ENCODE measurements around the gene FCHSD2. TPM values are rescaled to one million over a fixed set of nuclear protein-coding genes. Genes with fewer than 3 reads are reported as not detected.
A peak's percentile ranks its signal among the peaks of the same experiment; 100 is the strongest.

The FCHSD2 gene
- 8.1 and 9.1 TPM in 2 replicates for total RNA-seq (2014; rRNA removed; shearing (Covaris generic))
- 17.6 and 19.8 TPM in 2 replicates for polyA plus RNA-seq (2016; fragmentation: Nextera tagmentation; extraction: Ambion mirVana)

DNA sequence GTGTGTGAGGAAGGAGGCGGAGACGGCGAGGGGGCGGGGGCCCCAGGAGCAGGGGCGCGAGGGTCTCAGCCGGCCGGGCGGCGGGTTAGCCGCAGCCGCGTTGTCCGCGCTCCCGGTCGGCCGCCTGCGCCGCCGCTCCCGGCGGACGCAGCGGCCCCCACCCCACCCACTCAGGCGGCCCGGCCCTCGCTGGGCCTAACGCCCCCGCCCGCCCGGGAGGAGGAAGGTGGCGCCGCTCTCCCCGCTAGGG, at the start of gene FCHSD2:
FCHSD2 (minus strand) TSS at position 191 of the 250 bp plus-strand sequence. CDS start 441 bp downstream, outside the sequence.
- peaks cover 45% of the 10 kb centered on the region for H3K79me2 ChIP-seq (ENCODE audit: insufficient read depth)
- peak within 1 kb of the TSS; percentile 84 for H2AFZ ChIP-seq
- H4K20me1 ChIP-seq (ENCODE audit: insufficient read depth) = no peaks in the 10 kb centered on the region
- peak within 1 kb of the TSS; percentile 93 for H3K4me3 ChIP-seq
- DNase-seq = no peak
- in situ Hi-C loops (cut with MboI) = no loop called here
- 0% methylated on average over 6 to 11 of the region's 35 CpGs for WGBS, 2 experiments (ENCODE audit: low coverage in 1 of 2, low lambda C conversion rate in 2 of 2, missing lambda C conversion rate in 2 of 2)
- H3K27ac ChIP-seq = peak within 1 kb of the TSS; percentile 57
- H3K4me2 ChIP-seq (ENCODE audit: unreplicated experiment) = peak within 1 kb of the TSS; percentile 94
- H3K4me1 ChIP-seq (ENCODE audit: insufficient read depth) = peaks cover 14% of the 10 kb centered on the region
- no peaks in the 10 kb centered on the region for H3K36me3 ChIP-seq (ENCODE audit: low read depth)
- H3K27me3 ChIP-seq (replicated peaks; ENCODE audit: insufficient read depth) = no peaks in the 10 kb centered on the region
- TF ChIP-seq EZH2 (IDR thresholded peaks at IDR 0.05; ENCODE audit: insufficient read depth, poor library complexity, severe bottlenecking) = no peak
- TF ChIP-seq EZH2phosphoT487 (IDR thresholded peaks at IDR 0.05; ENCODE audit: insufficient read depth, low read depth) = no peak
- H3F3A ChIP-seq (ENCODE audit: insufficient read depth) = peaks cover 24% of the 10 kb centered on the region; the same call in 1 of the 2 replicates
- peak within 1 kb of the TSS; percentile 86 for H3K9ac ChIP-seq
- no peaks in the 10 kb centered on the region for H3K9me2 ChIP-seq (ENCODE audit: insufficient read depth)
- H3K9me3 ChIP-seq (ENCODE audit: low read depth) = no peaks in the 10 kb centered on the region

DNA sequence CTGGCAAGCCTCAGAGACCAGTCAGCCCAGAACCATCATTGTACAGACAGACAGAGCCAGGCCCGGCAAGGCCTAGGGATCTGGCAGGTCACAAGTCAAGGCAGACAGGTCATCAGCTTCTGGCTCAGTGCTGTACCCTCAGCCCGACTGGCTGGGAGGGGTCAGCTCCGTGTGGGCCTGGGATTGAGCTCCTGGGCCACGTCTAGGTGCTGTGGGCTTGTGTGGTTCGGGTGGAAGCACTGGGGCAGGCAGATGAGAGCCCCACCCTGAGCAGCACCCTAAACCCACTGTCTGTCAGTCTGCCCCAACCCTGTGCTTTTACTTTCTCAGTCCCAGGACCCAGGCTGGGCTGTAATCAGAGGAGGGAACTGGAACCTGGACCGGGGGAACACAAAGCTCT, 49.0 kb upstream of the FCHSD2 start:
- Histone ChIP-seq H3K4me3 (no peak overlapping the region), H3K27me3 (replicated peaks; ENCODE audit: insufficient read depth) (no peaks in the 10 kb centered on the region), H3K9ac (no peak overlapping the region), H3K9me2 (ENCODE audit: insufficient read depth) (no peaks in the 10 kb centered on the region), H3K9me3 (ENCODE audit: low read depth) (no peaks in the 10 kb centered on the region), H3K4me2 (ENCODE audit: unreplicated experiment) (no peak overlapping the region), H3F3A (ENCODE audit: insufficient read depth) (peaks cover 6% of the 10 kb centered on the region; the same call in 1 of the 2 replicates), H3K36me3 (ENCODE audit: low read depth) (no peaks in the 10 kb centered on the region), H4K20me1 (ENCODE audit: insufficient read depth) (no peaks in the 10 kb centered on the region), H3K79me2 (ENCODE audit: insufficient read depth) (no peaks in the 10 kb centered on the region), H2AFZ (no peak overlapping the region), H3K27ac (no peak overlapping the region), H3K4me1 (ENCODE audit: insufficient read depth) (peaks cover 18% of the 10 kb centered on the region)
- WGBS, 2 experiments (ENCODE audit: low coverage in 1 of 2, low lambda C conversion rate in 2 of 2, missing lambda C conversion rate in 2 of 2) = 69 to 73% methylated on average over 5 to 6 of the region's 6 CpGs
- TF ChIP-seq EZH2phosphoT487 (IDR thresholded peaks at IDR 0.05; ENCODE audit: insufficient read depth, low read depth) = no peak
- no peak for TF ChIP-seq EZH2 (IDR thresholded peaks at IDR 0.05; ENCODE audit: insufficient read depth, poor library complexity, severe bottlenecking)
- no peak for DNase-seq
- in situ Hi-C loops (cut with MboI) = no loop called here

DNA sequence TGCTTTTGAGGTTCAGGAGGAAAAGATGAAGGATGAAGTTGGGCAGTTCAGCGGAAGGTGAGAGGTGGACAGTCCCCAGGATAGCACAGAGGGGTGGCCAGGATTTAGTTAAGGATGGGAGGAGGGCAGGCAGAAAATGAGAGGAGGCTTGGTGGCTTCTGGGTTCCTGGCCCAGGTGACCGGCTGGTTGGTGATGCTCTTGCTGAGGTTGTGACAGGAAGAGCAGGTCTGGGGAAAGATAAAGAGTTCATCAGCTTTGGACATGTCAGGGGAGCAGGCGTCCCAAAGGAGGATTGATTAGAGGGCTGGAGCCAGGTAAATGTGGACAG, 48.4 kb upstream of the FCHSD2 start:
- no peaks in the 10 kb centered on the region for H4K20me1 ChIP-seq (ENCODE audit: insufficient read depth)
- no peaks in the 10 kb centered on the region for H3K9me2 ChIP-seq (ENCODE audit: insufficient read depth)
- no peak overlapping the region for H3K4me2 ChIP-seq (ENCODE audit: unreplicated experiment)
- TF ChIP-seq EZH2phosphoT487 (IDR thresholded peaks at IDR 0.05; ENCODE audit: insufficient read depth, low read depth) (no peak), EZH2 (IDR thresholded peaks at IDR 0.05; ENCODE audit: insufficient read depth, poor library complexity, severe bottlenecking) (no peak)
- in situ Hi-C loops (cut with MboI) = no loop called here
- H3K4me3 ChIP-seq = no peak overlapping the region
- WGBS, 2 experiments (ENCODE audit: low coverage in 1 of 2, low lambda C conversion rate in 2 of 2, missing lambda C conversion rate in 2 of 2) = 93 to 96% methylated on average over 3 of the region's 3 CpGs
- H2AFZ ChIP-seq = no peak overlapping the region
- H3K27ac ChIP-seq = no peak overlapping the region
- H3K36me3 ChIP-seq (ENCODE audit: low read depth) = no peaks in the 10 kb centered on the region
- H3K27me3 ChIP-seq (replicated peaks; ENCODE audit: insufficient read depth) = no peaks in the 10 kb centered on the region
- H3K4me1 ChIP-seq (ENCODE audit: insufficient read depth) = peaks cover 22% of the 10 kb centered on the region
- H3K9ac ChIP-seq = no peak overlapping the region
- H3K79me2 ChIP-seq (ENCODE audit: insufficient read depth) = no peaks in the 10 kb centered on the region
- H3F3A ChIP-seq (ENCODE audit: insufficient read depth) = peaks cover 9% of the 10 kb centered on the region; the same call in 1 of the 2 replicates
- no peaks in the 10 kb centered on the region for H3K9me3 ChIP-seq (ENCODE audit: low read depth)
- DNase-seq = no peak

DNA sequence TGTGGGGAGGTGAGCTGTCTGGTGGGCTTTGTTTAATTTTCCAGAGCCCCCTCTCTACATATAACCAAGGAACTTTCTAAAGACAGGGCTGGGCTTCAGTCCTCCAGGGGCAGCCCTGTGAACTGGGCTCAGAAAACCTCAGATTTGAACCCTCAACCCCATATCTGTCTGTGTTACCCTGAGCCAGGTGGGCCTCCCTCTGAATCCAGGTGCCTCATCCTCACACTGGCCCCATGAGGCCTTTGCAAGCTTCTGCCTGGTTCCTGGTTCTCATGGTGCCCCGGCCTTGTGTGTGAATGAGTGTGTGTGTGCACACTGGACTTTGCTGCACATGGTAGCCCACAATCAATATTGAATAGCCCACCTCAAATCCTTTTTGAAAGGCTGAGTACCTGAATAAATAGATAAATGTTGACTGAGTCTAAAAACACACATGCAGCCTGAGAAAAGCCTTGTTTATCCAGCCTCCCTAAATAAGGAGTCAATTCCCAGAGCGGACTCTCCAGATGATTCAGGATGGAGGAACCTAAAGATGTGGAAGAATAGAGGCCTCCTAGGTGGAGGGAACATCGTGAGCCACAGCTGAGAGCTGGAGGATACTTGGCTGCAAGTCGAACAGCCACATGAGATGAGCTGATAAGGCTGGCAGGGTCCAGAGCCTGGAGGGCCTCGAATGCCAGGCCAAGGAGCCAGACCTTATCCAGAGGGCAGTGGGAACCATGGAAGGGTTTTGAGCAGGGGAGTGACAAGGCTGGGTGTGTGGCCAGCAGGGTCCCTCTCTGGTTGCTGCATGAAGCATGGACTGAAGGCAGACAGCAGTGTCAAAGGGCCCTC, 47.8 kb upstream of the FCHSD2 start:
- H3K27me3 ChIP-seq (replicated peaks; ENCODE audit: insufficient read depth) = no peaks in the 10 kb centered on the region
- H3K9me3 ChIP-seq (ENCODE audit: low read depth) = no peaks in the 10 kb centered on the region
- H3K36me3 ChIP-seq (ENCODE audit: low read depth) = no peaks in the 10 kb centered on the region
- DNase-seq = no peak
- no peak for TF ChIP-seq EZH2 (IDR thresholded peaks at IDR 0.05; ENCODE audit: insufficient read depth, poor library complexity, severe bottlenecking)
- no peak for TF ChIP-seq EZH2phosphoT487 (IDR thresholded peaks at IDR 0.05; ENCODE audit: insufficient read depth, low read depth)
- H3K79me2 ChIP-seq (ENCODE audit: insufficient read depth) = no peaks in the 10 kb centered on the region
- 64 to 78% methylated on average over 5 of the region's 5 CpGs for WGBS, 2 experiments (ENCODE audit: low coverage in 1 of 2, low lambda C conversion rate in 2 of 2, missing lambda C conversion rate in 2 of 2)
- no peak overlapping the region for H2AFZ ChIP-seq
- no peak overlapping the region for H3K4me3 ChIP-seq
- H3K9me2 ChIP-seq (ENCODE audit: insufficient read depth) = no peaks in the 10 kb centered on the region
- peaks cover 13% of the 10 kb centered on the region; the same call in 1 of the 2 replicates for H3F3A ChIP-seq (ENCODE audit: insufficient read depth)
- H3K27ac ChIP-seq = no peak overlapping the region
- no peak overlapping the region for H3K4me2 ChIP-seq (ENCODE audit: unreplicated experiment)
- H3K4me1 ChIP-seq (ENCODE audit: insufficient read depth) = peaks cover 22% of the 10 kb centered on the region
- in situ Hi-C loops (cut with MboI) = loop anchor here (10.0 kb wide), 1 partner anchor 95 kb away; no protein-coding TSS in a partner anchor
- H4K20me1 ChIP-seq (ENCODE audit: insufficient read depth) = no peaks in the 10 kb centered on the region
- no peak overlapping the region for H3K9ac ChIP-seq

Measured in GM23248 (cell line).